Peyer's patch (tissue), 4 donors: ENCODE measurements around the gene MUTYH.

Experiments
- POLR2A ChIP-seq, 2 donors: fragments of 450-650 bp; IDR thresholded peaks; one replicate each; pipeline ENCODE4 v1.5.1; 2017; ENCODE audit warnings: antibody characterized with exemption in 2 of 2, mild to moderate bottlenecking in 2 of 2, moderate library complexity in 2 of 2
- TF ChIP-seq, protein P1 (sequence below), 6 experiments: fragments of 450-650 bp in 4 of 6; fragments of 200-600 bp in 2 of 6; sonication (generic) in 1 of 6; IDR thresholded peaks; one replicate each; pipeline ENCODE4 v1.5.1; 2017 to 2019; ENCODE audit warnings: antibody characterized with exemption in 6 of 6, mild to moderate bottlenecking in 3 of 6, moderate library complexity in 1 of 6

DNA sequence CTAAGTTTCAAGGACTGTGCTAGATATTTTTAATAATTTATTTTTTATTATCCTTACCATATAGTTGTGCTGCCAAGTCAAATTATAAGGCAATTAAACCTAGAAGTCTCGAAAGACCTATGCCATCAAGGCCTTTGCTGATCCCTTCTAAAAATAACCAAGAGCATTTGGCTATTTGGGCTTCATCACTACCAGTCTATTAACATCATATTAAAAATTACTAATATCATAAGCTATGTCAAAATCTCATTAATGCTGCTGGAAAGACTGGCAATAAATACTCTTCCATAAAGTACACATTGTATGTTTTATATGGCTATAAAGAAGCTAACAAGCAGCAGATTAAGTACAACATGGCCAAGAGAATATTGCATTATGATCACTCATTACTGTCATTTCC, 43.0 kb upstream of the MUTYH start:
- TF ChIP-seq POLR2A (IDR thresholded peaks at IDR 0.05) = no peak
- TF ChIP-seq, protein P1, sequence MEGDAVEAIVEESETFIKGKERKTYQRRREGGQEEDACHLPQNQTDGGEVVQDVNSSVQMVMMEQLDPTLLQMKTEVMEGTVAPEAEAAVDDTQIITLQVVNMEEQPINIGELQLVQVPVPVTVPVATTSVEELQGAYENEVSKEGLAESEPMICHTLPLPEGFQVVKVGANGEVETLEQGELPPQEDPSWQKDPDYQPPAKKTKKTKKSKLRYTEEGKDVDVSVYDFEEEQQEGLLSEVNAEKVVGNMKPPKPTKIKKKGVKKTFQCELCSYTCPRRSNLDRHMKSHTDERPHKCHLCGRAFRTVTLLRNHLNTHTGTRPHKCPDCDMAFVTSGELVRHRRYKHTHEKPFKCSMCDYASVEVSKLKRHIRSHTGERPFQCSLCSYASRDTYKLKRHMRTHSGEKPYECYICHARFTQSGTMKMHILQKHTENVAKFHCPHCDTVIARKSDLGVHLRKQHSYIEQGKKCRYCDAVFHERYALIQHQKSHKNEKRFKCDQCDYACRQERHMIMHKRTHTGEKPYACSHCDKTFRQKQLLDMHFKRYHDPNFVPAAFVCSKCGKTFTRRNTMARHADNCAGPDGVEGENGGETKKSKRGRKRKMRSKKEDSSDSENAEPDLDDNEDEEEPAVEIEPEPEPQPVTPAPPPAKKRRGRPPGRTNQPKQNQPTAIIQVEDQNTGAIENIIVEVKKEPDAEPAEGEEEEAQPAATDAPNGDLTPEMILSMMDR (IDR thresholded peaks at IDR 0.05) = no peak
